HG02981 (cell line): Measurements from ENCODE around the gene CCL4L2.
"Not testable (repeated sequence)": the region's sequence is repeated elsewhere in the genome, so short reads cannot be mapped to it uniquely, and the experiment has no call there.

Experiments
- ATAC-seq: cut with Tn5 transposase; IDR thresholded peaks from one replicate; pipeline ENCODE4 v1.9.1; 2021; ENCODE audit warnings: mild to moderate bottlenecking, moderate library complexity; ENCODE audit not compliant: unreplicated experiment

Gene CCL4L2

GRCh38 chr17:36219556-36219955 is 8.7 kb downstream of the CCL4L2 start:
- not testable (repeated sequence) for ATAC-seq

- ATAC-seq = not testable (repeated sequence)
These were observed 10.1 kb downstream of the CCL4L2 start for GRCh38 chr17:36220737-36221580.

DNA sequence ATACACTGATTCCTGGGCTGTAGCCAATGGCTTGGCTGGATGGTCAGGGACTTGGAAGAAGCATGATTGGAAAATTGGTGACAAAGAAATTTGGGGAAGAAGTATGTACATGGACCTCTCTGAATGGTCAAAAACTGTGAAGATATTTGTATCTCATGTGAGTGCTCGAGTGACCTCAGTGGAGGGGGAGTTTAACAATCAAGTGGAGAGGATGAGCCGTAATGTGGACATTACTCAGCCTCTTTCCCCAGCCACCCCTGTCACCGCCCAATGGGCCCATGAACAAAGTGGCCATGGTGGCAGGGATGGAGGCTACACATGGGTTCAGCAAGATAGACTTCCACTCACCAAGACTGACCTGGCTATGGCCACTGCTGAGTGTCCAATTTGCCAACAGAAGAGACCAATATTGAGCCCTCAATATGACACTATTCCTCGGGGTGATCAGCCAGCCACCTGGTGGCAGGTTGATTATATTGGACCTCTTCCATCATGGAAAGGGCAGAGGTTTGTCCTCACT is 10.8 kb downstream of the CCL4L2 start:
- ATAC-seq = not testable (repeated sequence)

GRCh38 chr17:36222967-36223366 is 12.1 kb downstream of the CCL4L2 start:
- not testable (repeated sequence) for ATAC-seq

GRCh38 chr17:36229644-36230043 is 18.8 kb downstream of the CCL4L2 start:
- ATAC-seq = not testable (repeated sequence)

DNA sequence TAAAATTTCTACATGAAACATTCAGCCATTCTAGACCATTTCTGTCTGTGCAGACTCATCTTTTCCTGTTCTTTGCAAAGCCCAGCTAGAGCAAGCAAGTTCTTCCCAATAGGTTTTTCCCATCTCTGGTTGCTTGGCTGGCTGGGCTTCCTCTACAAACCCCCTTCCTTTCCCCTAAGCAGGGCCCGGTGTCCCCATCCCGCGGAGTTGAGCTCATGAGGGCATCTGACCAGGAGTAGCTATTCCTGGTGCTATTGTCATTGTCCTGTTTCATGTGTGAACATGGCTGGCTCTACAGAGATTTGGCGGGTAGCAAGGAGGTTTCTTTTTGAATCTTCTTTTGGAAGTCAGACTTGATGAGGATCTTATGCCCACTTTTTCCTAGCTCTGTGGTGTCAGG is 31.2 kb downstream of the CCL4L2 start:
- ATAC-seq = not testable (repeated sequence)
